Stimulated activated CD4-positive, alpha-beta T cell treated with anti-CD3 and anti-CD28 coated beads, Interleukin-1b, Interleukin-23, amount 100 ng/mL, for 24 hours (primary cell): ENCODE data around the gene OR2B2.

Source experiments
- DNase-seq, 4 experiments: peaks; one replicate each; pipeline ENCODE4 v3.0.0-alpha.2; 2020; ENCODE audit warnings: low read depth in 4 of 4, low spot score in 1 of 4

OR2B2 gene

DNA sequence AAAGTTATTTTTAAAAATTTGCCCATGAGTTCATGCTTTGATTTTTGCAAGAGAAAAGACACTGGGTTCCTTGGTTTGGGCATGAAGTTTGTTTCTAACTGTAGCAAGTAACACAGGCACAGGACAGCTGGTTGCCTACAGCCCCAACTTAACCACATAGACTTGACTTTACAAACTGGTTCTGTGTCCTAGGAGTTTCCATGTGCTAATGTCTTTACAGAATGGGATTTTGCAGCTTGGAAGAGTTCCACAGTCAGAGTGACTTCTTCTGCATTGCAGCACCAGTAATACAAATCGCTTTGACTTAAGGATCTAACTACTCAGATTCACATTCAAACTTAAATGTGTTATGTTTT, 44.3 kb downstream of the OR2B2 start:
- no peak for DNase-seq

DNA sequence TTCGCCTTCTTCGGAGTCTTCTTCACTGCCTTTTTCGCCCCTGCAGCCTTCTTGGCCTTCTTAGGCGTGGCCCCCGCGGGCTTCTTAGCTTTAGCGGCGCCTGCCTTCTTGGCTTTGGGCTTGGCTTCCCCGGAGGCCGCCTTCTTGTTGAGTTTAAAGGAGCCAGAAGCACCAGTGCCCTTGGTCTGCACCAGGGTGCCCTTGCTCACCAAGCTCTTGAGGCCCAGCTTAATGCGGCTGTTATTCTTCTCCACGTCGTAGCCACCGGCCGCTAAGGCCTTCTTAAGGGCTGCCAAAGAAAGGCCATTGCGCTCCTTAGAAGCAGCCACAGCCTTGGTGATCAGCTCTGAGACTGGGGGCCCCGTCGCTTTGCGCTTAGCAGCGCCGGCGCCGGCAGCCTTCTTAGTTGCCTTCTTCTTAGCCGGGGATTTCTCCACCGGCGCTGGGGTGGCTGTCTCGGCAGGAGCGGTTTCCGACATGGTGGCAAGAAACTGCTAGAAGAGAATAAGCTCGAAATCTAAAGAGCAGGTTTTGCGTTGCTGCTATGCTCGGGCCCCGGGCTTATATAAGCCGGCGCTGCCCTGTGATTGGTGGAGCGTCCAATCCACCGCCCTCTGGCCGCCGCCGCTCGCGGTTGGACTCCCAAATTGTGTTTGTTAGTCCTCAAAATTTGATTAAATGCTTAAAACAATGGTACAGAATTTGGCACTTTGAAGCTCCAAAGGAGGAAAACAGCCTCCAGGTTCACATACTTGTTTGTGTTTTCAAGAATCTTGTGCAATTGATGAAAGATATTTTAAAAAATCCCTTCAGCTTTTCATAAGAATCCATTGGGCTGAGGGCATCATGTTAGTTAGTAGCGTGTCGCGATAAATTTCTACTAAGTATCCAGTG, 44.9 kb downstream of the OR2B2 start:
- DNase-seq = peak in 1 of 4 experiments; percentile 70

- DNase-seq = peak in 1 of 4 experiments; percentile 37
Measured at GRCh38 chr6:27866357-27867050, 45.7 kb downstream of the OR2B2 start.

DNA sequence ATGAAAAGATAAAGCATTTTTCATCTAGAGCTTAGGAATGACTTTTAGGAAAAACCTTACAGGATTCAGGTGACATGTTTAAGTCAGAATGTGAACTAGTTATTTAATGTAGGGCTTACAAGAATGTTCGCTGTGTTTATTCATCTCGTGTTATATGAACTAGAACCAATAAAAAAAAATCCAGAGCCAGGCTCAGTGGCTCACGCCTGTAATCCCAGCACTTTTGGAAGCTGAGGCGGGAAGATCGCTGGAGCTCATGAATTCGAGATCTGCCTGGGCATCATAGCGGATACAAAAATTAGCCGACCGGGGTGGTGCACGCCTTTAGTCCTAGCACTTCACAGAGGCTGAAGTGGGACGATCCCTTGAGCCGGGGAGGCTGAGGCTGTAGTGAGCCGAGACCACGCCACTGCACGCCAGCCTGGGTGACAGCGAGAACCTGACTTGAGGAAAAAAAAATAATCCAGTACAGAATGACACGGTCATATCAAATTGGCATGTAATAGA, 46.3 kb downstream of the OR2B2 start:
- DNase-seq = peak in 1 of 4 experiments; percentile 48

GRCh38 chr6:27864906-27865849, 47.0 kb downstream of the OR2B2 start:
- DNase-seq = peak in 2 of 4 experiments; percentile 43 to 55

DNA sequence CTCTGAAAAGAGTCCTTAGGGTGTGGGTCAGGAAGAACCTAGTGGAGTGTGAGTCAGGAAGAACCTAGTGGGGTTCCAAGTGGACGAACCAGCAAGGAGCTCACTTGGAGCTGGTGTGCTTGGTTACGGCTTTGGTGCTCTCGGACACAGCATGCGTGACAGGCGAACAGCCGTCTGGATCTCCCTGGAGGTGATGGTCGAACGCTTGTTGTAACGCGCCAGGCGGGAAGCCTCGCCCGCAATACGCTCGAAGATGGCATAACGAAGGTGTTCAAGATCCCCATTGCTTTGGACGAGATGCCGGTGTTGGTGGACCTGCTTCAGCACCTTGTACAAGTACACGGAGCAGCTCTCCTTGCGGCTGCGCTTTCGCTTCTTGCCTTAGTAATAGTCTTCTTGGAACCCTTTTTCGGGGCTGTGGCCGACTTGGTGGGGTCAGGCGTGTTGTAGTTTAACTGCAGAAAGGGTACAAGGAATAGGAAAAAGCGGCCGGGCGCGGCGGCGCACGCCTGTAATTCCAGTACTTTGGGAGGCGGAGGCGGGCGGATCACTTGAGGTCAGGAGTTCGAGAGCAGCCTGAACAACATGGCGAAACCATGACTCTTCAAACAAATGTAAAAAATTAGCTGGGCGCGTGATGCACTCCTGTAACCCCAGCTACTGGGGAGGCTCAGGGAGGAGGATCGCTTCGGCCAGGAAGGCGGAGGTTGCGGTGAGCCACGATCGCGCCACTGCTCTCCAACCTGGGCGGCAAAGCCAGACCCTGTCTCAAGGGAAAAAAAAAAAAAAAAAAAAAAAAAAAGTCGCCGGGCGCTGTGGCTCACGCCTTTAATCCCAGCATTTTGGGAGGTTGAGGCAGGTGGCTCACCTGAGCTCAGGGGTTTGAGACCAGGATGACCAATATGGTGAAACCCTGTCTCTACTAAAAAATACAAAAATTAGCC, 48.0 kb downstream of the OR2B2 start:
- DNase-seq = no peak

- DNase-seq = no peak
Measured at GRCh38 chr6:27862396-27863066, 49.7 kb downstream of the OR2B2 start.

GRCh38 chr6:27861861-27862260, 50.3 kb downstream of the OR2B2 start:
- no peak for DNase-seq

- no peak for DNase-seq
Measured at GRCh38 chr6:27861276-27861840, 50.8 kb downstream of the OR2B2 start.
